Smooth muscle cell of the brain vasculature (primary cell): ENCODE data around the gene IL12RB2.
"Not testable (repeated sequence)": the region's sequence is repeated elsewhere in the genome, so short reads cannot be mapped to it uniquely, and the experiment has no call there.

ENCODE experiments used
- DNase-seq: peaks from one replicate; pipeline ENCODE4 v3.0.0-alpha.2; 2012; ENCODE audit warnings: low read depth, low spot score

IL12RB2 gene

GRCh38 chr1:67399199-67399993 lies 91.7 kb downstream of the IL12RB2 start:
- no peak for DNase-seq

- DNase-seq: not testable (repeated sequence)
These were observed 92.5 kb downstream of the IL12RB2 start for GRCh38 chr1:67400029-67400786.

- DNase-seq: no peak
These were observed 93.8 kb downstream of the IL12RB2 start for GRCh38 chr1:67401443-67401842.

GRCh38 chr1:67404212-67404620 lies 96.5 kb downstream of the IL12RB2 start:
- DNase-seq: no peak

- DNase-seq: no peak
These were observed 98.0 kb downstream of the IL12RB2 start for GRCh38 chr1:67405473-67406245.

- DNase-seq: no peak
These were observed 99.8 kb downstream of the IL12RB2 start for GRCh38 chr1:67407498-67407897.

GRCh38 chr1:67408148-67408547 lies 100.5 kb downstream of the IL12RB2 start:
- DNase-seq: no peak

- not testable (repeated sequence) for DNase-seq
These were observed 105.4 kb downstream of the IL12RB2 start for GRCh38 chr1:67413101-67413500.

- DNase-seq: no peak
These were observed 106.9 kb downstream of the IL12RB2 start for GRCh38 chr1:67414574-67414973.

GRCh38 chr1:67415041-67415440 lies 107.4 kb downstream of the IL12RB2 start:
- DNase-seq: no peak

- not testable (repeated sequence) for DNase-seq
These were observed 110.1 kb downstream of the IL12RB2 start for GRCh38 chr1:67417733-67418132.

- DNase-seq: no peak
These were observed 111.3 kb downstream of the IL12RB2 start for GRCh38 chr1:67418839-67419586.

- DNase-seq: no peak
These were observed 113.3 kb downstream of the IL12RB2 start for GRCh38 chr1:67420835-67421492.

GRCh38 chr1:67427465-67427864 lies 119.8 kb downstream of the IL12RB2 start:
- no peak for DNase-seq

GRCh38 chr1:67427947-67428346 lies 120.3 kb downstream of the IL12RB2 start:
- DNase-seq: no peak

GRCh38 chr1:67429011-67429527 lies 121.4 kb downstream of the IL12RB2 start:
- DNase-seq: no peak

- DNase-seq: no peak
These were observed 122.1 kb downstream of the IL12RB2 start for GRCh38 chr1:67429528-67430357.

- DNase-seq: peak; percentile 94
These were observed 122.9 kb downstream of the IL12RB2 start, which contains the start of gene SERBP1 for GRCh38 chr1:67430358-67431155. SERBP1 (minus strand) TSS chr1:67430402; CDS start chr1:67430300, 102 bp downstream.
